BLaER1 treated with 17β-estradiol and CSF1 and Interleukin-3, amounts not matched to agents 10 nM and 100 nM (cell line): Measurements from ENCODE around the gene SP7.
"Not testable (repeated sequence)": the region's sequence is repeated elsewhere in the genome, so short reads cannot be mapped to it uniquely, and the experiment has no call there.

Source experiments
- H3K27ac ChIP-seq, 11 experiments: shearing (Covaris generic); formaldehyde crosslinking; 2 replicates each; pipeline ENCODE4 v1.8.1; 2022
- H3K27me3 ChIP-seq, 11 experiments: shearing (Covaris generic); formaldehyde crosslinking; 2 replicates each; pipeline ENCODE4 v1.8.1; 2022
- H3K36me3 ChIP-seq, 11 experiments: shearing (Covaris generic); formaldehyde crosslinking; 2 replicates each; pipeline ENCODE4 v1.8.1; 2022
- H3K4me1 ChIP-seq, 10 experiments: shearing (Covaris generic); formaldehyde crosslinking; 2 replicates each; pipeline ENCODE4 v1.8.1; 2022
- H3K4me2 ChIP-seq, 11 experiments: shearing (Covaris generic); formaldehyde crosslinking; 2 replicates each; pipeline ENCODE4 v1.8.1; 2022
- H3K4me3 ChIP-seq, 10 experiments: shearing (Covaris generic); formaldehyde crosslinking; 2 replicates each; pipeline ENCODE4 v1.8.1; 2022
- H3K9ac ChIP-seq, 11 experiments: shearing (Covaris generic); formaldehyde crosslinking; 2 replicates each; pipeline ENCODE4 v1.8.1; 2022
- H3K9me3 ChIP-seq, 11 experiments: shearing (Covaris generic); formaldehyde crosslinking; replicated peaks in 1 of 11; 2 replicates each; pipeline ENCODE4 v1.8.1; 2022
- H4K20me1 ChIP-seq, 11 experiments: shearing (Covaris generic); formaldehyde crosslinking; 2 replicates each; pipeline ENCODE4 v1.8.1; 2022
- Cebpa-rat ChIP-seq, 11 experiments: shearing (Covaris generic); IDR thresholded peaks; 2 replicates each; pipeline ENCODE4 v1.8.1; 2022

Gene SP7

DNA sequence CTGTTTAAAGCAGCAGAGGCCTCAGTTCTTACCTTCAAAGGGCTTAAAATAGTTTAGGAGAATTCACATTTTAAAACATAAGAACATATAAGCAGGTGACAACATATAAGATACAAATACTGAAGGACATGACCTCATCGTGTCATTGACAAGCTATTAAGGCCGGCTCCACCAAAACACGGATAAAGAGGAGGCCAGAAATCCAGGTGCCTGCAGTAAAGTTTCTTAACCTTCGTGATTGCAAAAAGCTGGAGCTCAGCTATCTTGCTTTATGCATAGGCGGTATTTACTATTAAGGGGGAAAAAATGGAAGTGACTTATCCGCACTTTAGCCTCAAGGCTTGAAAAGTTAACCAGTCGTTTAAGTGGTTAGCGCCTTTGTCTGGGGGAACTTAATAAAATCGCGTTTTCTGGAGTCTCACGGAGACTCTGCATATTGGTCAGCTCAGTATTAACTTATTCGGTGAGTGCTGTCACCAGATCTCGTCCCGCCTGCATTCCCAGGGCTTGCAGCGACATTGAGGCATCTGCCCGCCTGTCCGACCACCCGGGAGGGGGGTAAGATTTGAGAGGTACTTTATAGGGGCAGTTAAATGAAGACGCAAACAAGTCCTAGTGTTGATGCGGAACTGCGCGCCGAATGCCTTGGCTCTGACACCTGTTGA is 42.7 kb upstream of the SP7 start:
- Histone ChIP-seq H4K20me1 (peaks cover 15 to 31% (median 20%) of the 10 kb centered on the region in 11 experiments; a peak in 20 of 22 replicates), H3K4me2 (peak overlapping the region; percentile 60 to 79 (median 71)), H3K27me3 (no peaks in the 10 kb centered on the region), H3K27ac (peak overlapping the region; percentile 74 to 88 (median 84)), H3K36me3 (peaks cover 19 to 27% (median 21%) of the 10 kb centered on the region in 11 experiments), H3K9me3 (no peaks in the 10 kb centered on the region), H3K4me1 (peaks cover 42 to 59% (median 46%) of the 10 kb centered on the region in 10 experiments), H3K9ac (peak overlapping the region; percentile 59 to 76 (median 68); a peak in 21 of 22 replicates), H3K4me3 (peak overlapping the region; percentile 20 to 59 (median 39); a peak in 15 of 20 replicates)
- TF ChIP-seq Cebpa-rat (IDR thresholded peaks at IDR 0.05) = no peak

DNA sequence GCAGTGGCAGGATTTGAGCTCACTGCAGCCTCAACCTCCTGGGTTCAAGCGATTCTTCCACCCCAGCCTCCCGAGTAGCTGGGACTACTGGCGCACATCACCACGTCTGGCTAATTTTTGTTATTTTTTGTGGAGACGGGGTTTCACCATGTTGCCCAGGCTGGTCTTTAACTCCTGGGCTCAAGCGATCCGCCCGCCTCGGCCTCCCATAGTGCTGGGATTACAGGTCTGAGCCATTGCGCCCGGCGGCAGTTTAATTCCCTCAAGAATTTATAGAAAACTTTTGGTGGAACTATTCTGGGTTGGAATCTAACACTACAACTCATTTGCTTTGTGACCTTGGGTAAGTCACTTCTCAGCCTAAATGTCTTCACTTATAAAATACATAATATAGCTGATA is 42.1 kb upstream of the SP7 start:
- Histone ChIP-seq H4K20me1 (peaks cover 12 to 24% (median 13%) of the 10 kb centered on the region in 11 experiments; a peak in 20 of 22 replicates), H3K4me3 (no peak overlapping the region), H3K9me3 (no peaks in the 10 kb centered on the region), H3K9ac (no peak overlapping the region), H3K27me3 (no peaks in the 10 kb centered on the region), H3K36me3 (peaks cover 12 to 21% (median 15%) of the 10 kb centered on the region in 11 experiments), H3K4me1 (peaks cover 38 to 59% (median 46%) of the 10 kb centered on the region in 10 experiments), H3K27ac (peak overlapping the region in 9 of 11 experiments; percentile 75 to 88 (median 84); a peak in 12 of 22 replicates), H3K4me2 (peak overlapping the region in 7 of 11 experiments; percentile 67 to 77 (median 71); a peak in 8 of 22 replicates)
- no peak for TF ChIP-seq Cebpa-rat (IDR thresholded peaks at IDR 0.05)

DNA sequence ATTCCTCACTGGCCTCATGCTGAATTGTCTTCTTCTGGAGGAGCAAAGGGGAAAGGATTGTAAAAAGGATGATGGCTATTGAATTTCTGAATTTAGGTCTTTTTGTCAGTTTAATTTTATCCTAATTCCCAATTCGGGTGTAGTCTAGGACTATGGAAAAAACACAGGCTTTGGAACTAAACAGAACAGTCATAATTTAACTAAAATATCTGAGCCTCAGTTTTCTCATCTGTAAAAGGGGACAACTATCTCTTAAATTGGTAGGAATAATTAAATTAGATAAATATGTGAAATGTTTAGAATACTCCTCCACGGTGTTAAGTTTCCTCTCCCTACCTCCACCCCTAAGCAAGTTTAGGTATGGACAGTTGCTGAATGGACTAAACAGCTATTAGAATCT is 40.6 kb upstream of the SP7 start:
- H3K27ac ChIP-seq = no peak overlapping the region
- H3K9me3 ChIP-seq = no peaks in the 10 kb centered on the region
- peaks cover 0 to 9% (median 0%) of the 10 kb centered on the region in 11 experiments; a peak in 5 of 22 replicates for H4K20me1 ChIP-seq
- H3K4me1 ChIP-seq = peaks cover 34 to 58% (median 46%) of the 10 kb centered on the region in 10 experiments
- no peak overlapping the region; a peak in 1 of 22 replicates for H3K4me2 ChIP-seq
- peaks cover 0 to 6% (median 0%) of the 10 kb centered on the region in 11 experiments; a peak in 7 of 22 replicates for H3K36me3 ChIP-seq
- H3K4me3 ChIP-seq = no peak overlapping the region
- H3K9ac ChIP-seq = no peak overlapping the region
- no peak for TF ChIP-seq Cebpa-rat (IDR thresholded peaks at IDR 0.05)
- no peaks in the 10 kb centered on the region for H3K27me3 ChIP-seq

DNA sequence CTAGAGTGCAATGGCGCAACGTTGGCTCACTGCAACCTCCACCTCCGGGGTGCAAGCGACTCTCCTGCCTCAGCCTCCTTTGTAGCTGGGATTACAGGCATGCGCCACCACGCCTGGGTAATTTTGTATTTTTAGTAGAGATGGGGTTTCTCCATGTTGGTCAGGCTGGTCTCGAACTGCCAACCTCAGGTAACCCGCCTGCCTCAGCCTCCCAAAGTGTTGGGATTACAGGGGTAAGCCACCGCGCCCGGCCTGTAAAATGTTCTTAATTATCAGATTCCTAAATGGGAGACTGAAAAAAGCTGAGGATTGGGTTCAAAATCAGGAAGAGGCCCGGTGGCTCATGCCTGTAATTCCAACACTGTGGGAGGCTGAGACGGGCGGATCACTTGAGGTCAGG is 38.1 kb upstream of the SP7 start:
- Histone ChIP-seq H3K27ac (peak overlapping the region in 9 of 11 experiments; percentile 25 to 63 (median 57); a peak in 12 of 22 replicates), H3K4me1 (peaks cover 43 to 72% (median 57%) of the 10 kb centered on the region in 10 experiments), H3K4me2 (peak overlapping the region in 8 of 11 experiments; percentile 1 to 52 (median 30); a peak in 8 of 22 replicates), H3K9ac (peak overlapping the region in 1 of 11 experiments; percentile 21; a peak in 1 of 22 replicates)
- not testable (repeated sequence) for H3K27me3 ChIP-seq, H3K9me3 ChIP-seq, H4K20me1 ChIP-seq, H3K4me3 ChIP-seq, H3K36me3 ChIP-seq

DNA sequence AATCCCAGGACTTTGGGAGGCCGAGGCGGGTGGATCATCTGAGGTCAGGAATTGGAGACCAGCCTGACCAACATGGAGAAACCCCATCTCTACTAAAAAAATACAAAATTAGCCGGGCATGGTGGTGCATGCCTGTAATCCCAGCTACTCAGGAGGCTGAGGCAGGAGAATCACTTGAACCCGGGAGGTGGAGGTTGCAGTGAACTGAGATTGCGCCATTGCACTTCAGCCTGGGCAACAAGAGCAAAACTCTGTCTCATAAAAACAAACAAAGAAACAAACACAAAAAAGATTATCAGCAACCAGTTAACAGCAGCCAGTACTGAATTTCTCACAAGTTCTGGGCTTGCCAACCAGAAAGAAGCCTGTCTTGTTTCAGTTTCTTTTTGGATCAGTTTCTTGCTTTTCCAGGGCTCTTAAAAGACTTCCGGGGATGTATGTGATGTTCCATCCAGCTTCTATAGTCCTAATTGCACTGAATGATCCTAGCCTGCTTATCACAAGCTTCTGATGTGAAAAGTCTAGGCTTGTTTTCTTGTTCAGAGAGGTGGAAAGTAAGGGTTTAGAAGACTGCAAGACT is 37.5 kb upstream of the SP7 start:
- not testable (repeated sequence) for H3K4me3 ChIP-seq, H4K20me1 ChIP-seq, H3K36me3 ChIP-seq, H3K9me3 ChIP-seq, H3K27me3 ChIP-seq
- Histone ChIP-seq H3K4me1 (peaks cover 38 to 72% (median 58%) of the 10 kb centered on the region in 10 experiments), H3K9ac (peak overlapping the region in 6 of 11 experiments; percentile 1 to 57 (median 28); a peak in 4 of 22 replicates), H3K4me2 (peak overlapping the region in 9 of 11 experiments; percentile 1 to 52 (median 30); a peak in 13 of 22 replicates), H3K27ac (peak overlapping the region in 10 of 11 experiments; percentile 16 to 63 (median 54); a peak in 17 of 22 replicates)

DNA sequence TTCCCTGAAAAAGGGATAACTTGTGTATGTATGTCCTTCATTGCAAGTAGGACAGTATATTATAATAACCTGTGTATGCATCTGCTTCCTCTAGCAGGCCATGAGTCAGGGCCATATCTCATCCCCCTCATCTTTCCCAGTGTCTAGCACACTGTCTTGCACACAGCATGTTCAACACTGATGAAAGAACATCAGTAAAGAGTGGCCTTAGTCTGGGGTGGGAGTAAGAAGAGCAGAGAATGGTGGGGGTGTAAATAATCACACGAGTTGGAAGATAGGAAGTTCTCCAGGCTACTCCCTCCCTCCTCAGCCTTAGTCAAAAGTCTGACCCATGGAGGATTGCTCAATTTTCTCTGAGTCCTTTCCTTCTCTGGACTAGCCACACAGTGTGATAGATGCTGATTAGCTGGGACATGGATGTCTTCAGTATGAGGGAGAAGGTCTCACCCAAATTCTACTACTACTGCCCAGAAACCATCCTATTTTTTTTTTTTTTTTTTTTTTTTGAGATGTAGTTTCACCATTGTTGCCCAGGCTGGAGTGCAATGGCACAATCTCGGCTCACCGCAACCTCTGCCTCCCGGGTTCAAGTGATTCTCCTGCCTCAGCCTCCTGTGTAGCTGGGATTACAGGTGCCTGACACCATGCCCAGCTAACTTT is 29.2 kb upstream of the SP7 start:
- Histone ChIP-seq H3K27ac (peak overlapping the region in 7 of 11 experiments; percentile 3 to 82 (median 56); a peak in 8 of 22 replicates), H4K20me1 (no peaks in the 10 kb centered on the region), H3K9ac (peak overlapping the region in 4 of 11 experiments; percentile 21 to 58 (median 42); a peak in 6 of 22 replicates), H3K36me3 (no peaks in the 10 kb centered on the region), H3K4me1 (peaks cover 22 to 62% (median 43%) of the 10 kb centered on the region in 10 experiments), H3K27me3 (no peaks in the 10 kb centered on the region), H3K9me3 (no peaks in the 10 kb centered on the region), H3K4me3 (no peak overlapping the region), H3K4me2 (peak overlapping the region; percentile 1 to 81 (median 47); a peak in 20 of 22 replicates)
- TF ChIP-seq Cebpa-rat (IDR thresholded peaks at IDR 0.05) = peak in 1 of 11 experiments; percentile 14; a peak in 1 of 22 replicates

DNA sequence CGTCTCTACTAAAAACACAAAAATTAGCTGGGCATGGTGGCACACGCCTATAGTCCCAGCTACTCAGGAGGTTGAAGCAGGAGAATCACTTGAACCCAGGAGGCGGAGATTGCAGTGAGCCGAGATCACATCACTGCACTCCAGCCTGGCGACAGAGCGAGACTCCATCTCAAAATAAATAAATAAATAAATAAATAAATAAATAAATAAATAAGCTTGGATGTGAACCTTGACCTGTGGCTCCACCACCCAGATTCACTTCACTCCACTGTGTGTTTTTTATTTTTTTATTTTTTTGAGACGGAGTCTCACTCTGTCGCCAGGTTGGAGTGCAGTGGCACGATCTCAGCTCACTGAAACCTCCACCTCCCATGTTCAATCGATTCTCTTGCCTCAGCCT is 25.5 kb upstream of the SP7 start:
- H3K9me3 ChIP-seq = not testable (repeated sequence)

DNA sequence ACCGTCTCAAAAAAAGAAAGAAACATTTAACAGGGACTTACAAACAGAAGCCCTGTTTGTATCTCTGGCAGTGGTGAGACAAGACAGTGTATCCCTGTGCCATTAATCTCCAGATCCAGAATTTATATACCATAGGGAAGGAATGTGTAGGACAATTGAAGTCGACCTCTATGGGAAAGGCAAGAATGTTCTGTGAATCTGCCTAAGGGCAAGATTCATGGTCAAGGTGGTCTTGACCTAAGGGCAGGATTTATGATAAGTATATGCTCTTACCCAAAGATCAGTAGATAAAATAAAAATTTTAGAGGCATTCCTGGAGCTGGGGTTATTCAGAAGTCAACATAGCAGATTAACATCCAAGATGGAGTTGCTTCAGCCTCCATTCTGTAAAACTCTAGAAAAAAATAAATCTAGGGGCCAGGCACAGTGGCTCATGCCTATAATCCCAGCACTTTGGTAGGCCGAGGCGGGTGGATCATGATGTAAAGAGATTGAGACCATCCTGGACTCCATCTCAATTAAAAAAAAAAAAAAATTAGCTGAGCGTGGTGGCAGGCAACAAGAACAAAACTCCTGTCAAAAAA is 22.8 kb upstream of the SP7 start:
- Histone ChIP-seq H3K4me1 (peaks cover 5 to 21% (median 14%) of the 10 kb centered on the region in 10 experiments; a peak in 14 of 20 replicates), H3K36me3 (no peaks in the 10 kb centered on the region), H4K20me1 (no peaks in the 10 kb centered on the region), H3K27ac (no peak overlapping the region), H3K4me3 (no peak overlapping the region), H3K4me2 (peak overlapping the region in 5 of 11 experiments; percentile 10 to 35 (median 23); a peak in 4 of 22 replicates), H3K9ac (no peak overlapping the region; a peak in 1 of 22 replicates), H3K9me3 (no peaks in the 10 kb centered on the region), H3K27me3 (no peaks in the 10 kb centered on the region)
- TF ChIP-seq Cebpa-rat (IDR thresholded peaks at IDR 0.05) = no peak

More for the DNA sequence above, 25.5 kb upstream of the SP7 start:
- H3K36me3 ChIP-seq, H3K27ac ChIP-seq, H3K4me2 ChIP-seq, H3K9ac ChIP-seq, H3K27me3 ChIP-seq, H4K20me1 ChIP-seq, H3K4me3 ChIP-seq: not testable (repeated sequence)
- peaks cover 14 to 30% (median 24%) of the 10 kb centered on the region in 10 experiments; a peak in 19 of 20 replicates for H3K4me1 ChIP-seq
